H1 (cell line): ENCODE data around the gene GALK1. TPM values are rescaled to one million over a fixed set of nuclear protein-coding genes. Genes with fewer than 3 reads are reported as not detected.

Experiments used
- CTCF ChIA-PET: fragments of 300-600 bp; sonication (Branson Sonifier 250); formaldehyde crosslinking; loops from one replicate; lab custom pipeline; 2021; ENCODE audit not compliant: partially characterized antibody; lab: Charles Lee
- POLR2A ChIA-PET: fragments of 300-600 bp; sonication (Branson Sonifier 250); formaldehyde crosslinking; loops from one replicate; lab custom pipeline; 2021; ENCODE audit warnings: inconsistent platforms; ENCODE audit not compliant: partially characterized antibody; lab: Charles Lee
- DNase-seq, 2 experiments: peaks; one replicate each; pipeline versions ENCODE4 v3.0.0 to v3.0.0-alpha.2; 2010 to 2022; ENCODE audit warnings: low spot score in 2 of 2, low read depth in 1 of 2, mixed read lengths in 1 of 2
- FAIRE-seq: peaks from 2 replicates; lab custom pipeline; 2011; peaks lifted over from hg19 to GRCh38; lab: Jason Lieb, UNC
- H2AFZ ChIP-seq: 2 replicates; pipeline ENCODE4 v1.8.1; 2012; ENCODE audit warnings: low read length, inconsistent platforms
- H2AK5ac ChIP-seq: 2 replicates; pipeline ENCODE4 v1.6.1; 2013; ENCODE audit warnings: low read depth, low read length
- H2BK120ac ChIP-seq: replicated peaks from 2 replicates; pipeline ENCODE3; 2013; ENCODE audit warnings: low read depth, low read length, inconsistent platforms
- H2BK12ac ChIP-seq: 2 replicates; pipeline ENCODE4 v1.6.1; 2013; ENCODE audit warnings: low read depth, low read length
- H2BK15ac ChIP-seq: 2 replicates; pipeline ENCODE4 v1.6.1; 2013; ENCODE audit warnings: low read length
- H2BK20ac ChIP-seq: 2 replicates; pipeline ENCODE4 v1.6.1; 2013; ENCODE audit warnings: low read length
- H2BK5ac ChIP-seq: 2 replicates; pipeline ENCODE4 v1.6.1; 2013; ENCODE audit warnings: low read depth, low read length
- H3K14ac ChIP-seq: 2 replicates; pipeline ENCODE4 v1.6.1; 2013; ENCODE audit warnings: inconsistent platforms; ENCODE audit not compliant: insufficient read length
- H3K18ac ChIP-seq: 2 replicates; pipeline ENCODE4 v1.6.1; 2013; ENCODE audit warnings: low read length; ENCODE audit errors: extremely low read depth
- H3K23ac ChIP-seq: 2 replicates; pipeline ENCODE4 v1.6.1; 2013; ENCODE audit warnings: inconsistent platforms; ENCODE audit not compliant: insufficient read length
- H3K23me2 ChIP-seq: 2 replicates; pipeline ENCODE4 v1.6.1; 2013; ENCODE audit warnings: low read depth, low read length
- H3K27ac ChIP-seq: 2 replicates; pipeline ENCODE4 v1.6.1; 2011; ENCODE audit warnings: low read depth, low read length, inconsistent platforms
- H3K27me3 ChIP-seq, 4 experiments: replicated peaks in 1 of 4; 1 replicate in 1 of 4; 2 replicates in 3 of 4; pipeline versions ENCODE4 v1.6.1 to v1.8.1; 2011 to 2013; ENCODE audit warnings: low read length in 3 of 4, mild to moderate bottlenecking in 3 of 4, inconsistent platforms in 2 of 4, mixed read lengths in 2 of 4, moderate library complexity in 1 of 4; ENCODE audit not compliant: control insufficient read depth in 3 of 4, insufficient read depth in 3 of 4; ENCODE audit errors: extremely low read depth in 1 of 4
- H3K36me3 ChIP-seq, 4 experiments: 2 replicates each; pipeline versions ENCODE4 v1.6.1 to v1.8.1; 2011 to 2013; ENCODE audit warnings: mild to moderate bottlenecking in 4 of 4, low read length in 3 of 4, moderate library complexity in 2 of 4, control low read depth in 1 of 4, inconsistent platforms in 1 of 4; ENCODE audit not compliant: insufficient read depth in 4 of 4, control insufficient read depth in 2 of 4
- H3K4ac ChIP-seq: replicated peaks from 2 replicates; pipeline ENCODE3; 2013; ENCODE audit warnings: low read length, low read depth, mixed read lengths, inconsistent platforms; ENCODE audit not compliant: insufficient read length
- H3K4me1 ChIP-seq, 4 experiments: replicated peaks in 1 of 4; 1 replicate in 1 of 4; 2 replicates in 3 of 4; pipeline versions ENCODE4 v1.6.1 to v1.8.1; 2011 to 2013; ENCODE audit warnings: low read length in 3 of 4, inconsistent platforms in 2 of 4, mixed read lengths in 1 of 4; ENCODE audit not compliant: insufficient read depth in 4 of 4, control insufficient read depth in 3 of 4
- H3K4me2 ChIP-seq, 2 experiments: 2 replicates each; pipeline versions ENCODE4 v1.6.1 to v1.8.1; 2011 to 2013; ENCODE audit warnings: low read depth in 2 of 2, low read length in 2 of 2, control low read depth in 1 of 2, inconsistent platforms in 1 of 2, mild to moderate bottlenecking in 1 of 2; ENCODE audit not compliant: insufficient read depth in 1 of 2
- H3K4me3 ChIP-seq, 4 experiments: fragments of 200-600, 300-600 bp in 1 of 4; sonication (generic), shearing (Covaris generic), sonication (Bioruptor Twin) in 1 of 4; 2 replicates each; pipeline versions ENCODE4 v1.5.1 to v1.8.1; 2011 to 2016; ENCODE audit warnings: low read length in 4 of 4, low read depth in 3 of 4, control low read depth in 2 of 4, inconsistent platforms in 2 of 4, mild to moderate bottlenecking in 2 of 4, mixed read lengths in 1 of 4, moderate library complexity in 1 of 4; ENCODE audit not compliant: insufficient read depth in 2 of 4; ENCODE audit errors: extremely low read depth in 1 of 4
- H3K56ac ChIP-seq: replicated peaks from 2 replicates; pipeline ENCODE3; 2013; ENCODE audit warnings: low read depth, mild to moderate bottlenecking, mixed read lengths, low read length, inconsistent platforms; ENCODE audit not compliant: insufficient read length
- H3K79me1 ChIP-seq: 2 replicates; pipeline ENCODE4 v1.6.1; 2013; ENCODE audit warnings: low read depth, low read length, control low read depth
- H3K79me2 ChIP-seq, 2 experiments: 2 replicates each; pipeline versions ENCODE4 v1.6.1 to v1.8.1; 2012 to 2013; ENCODE audit warnings: low read length in 2 of 2, mild to moderate bottlenecking in 2 of 2, inconsistent platforms in 1 of 2; ENCODE audit not compliant: insufficient read depth in 2 of 2, control insufficient read depth in 1 of 2
- H3K9ac ChIP-seq, 4 experiments: replicated peaks in 1 of 4; 1 replicate in 1 of 4; 2 replicates in 3 of 4; pipeline versions ENCODE4 v1.6.1 to v1.8.1; 2011 to 2013; ENCODE audit warnings: low read depth in 3 of 4, low read length in 3 of 4, control low read depth in 2 of 4, mild to moderate bottlenecking in 2 of 4, moderate library complexity in 2 of 4, inconsistent platforms in 1 of 4; ENCODE audit errors: extremely low read depth in 1 of 4
- H3K9me3 ChIP-seq, 2 experiments: 2 replicates each; pipeline versions ENCODE4 v1.6.1 to v1.8.1; 2012 to 2013; ENCODE audit warnings: mild to moderate bottlenecking in 2 of 2, moderate library complexity in 2 of 2, control low read depth in 1 of 2, inconsistent platforms in 1 of 2, low read depth in 1 of 2, low read length in 1 of 2, mixed read lengths in 1 of 2; ENCODE audit not compliant: insufficient read depth in 2 of 2
- H4K20me1 ChIP-seq, 2 experiments: replicated peaks in 1 of 2; 2 replicates each; pipeline versions ENCODE3 to v1.8.1; 2011 to 2013; ENCODE audit warnings: inconsistent platforms in 2 of 2, low read length in 2 of 2, mild to moderate bottlenecking in 1 of 2; ENCODE audit not compliant: insufficient read depth in 2 of 2, control insufficient read depth in 1 of 2
- H4K5ac ChIP-seq: 2 replicates; pipeline ENCODE4 v1.6.1; 2013; ENCODE audit warnings: low read length, low read depth, mixed read lengths, inconsistent platforms; ENCODE audit not compliant: insufficient read length
- H4K8ac ChIP-seq: 2 replicates; pipeline ENCODE4 v1.8.0; 2013; ENCODE audit warnings: mild to moderate bottlenecking, moderate library complexity, low read length, inconsistent platforms; ENCODE audit not compliant: insufficient read depth; ENCODE audit errors: extremely low read depth
- H4K91ac ChIP-seq: replicated peaks from 2 replicates; pipeline ENCODE3; 2013; ENCODE audit warnings: low read length, mixed read lengths, inconsistent platforms; ENCODE audit not compliant: insufficient read length
- CEBPB ChIP-seq: IDR thresholded peaks from 2 replicates; pipeline ENCODE4 v1.6.1; 2012; ENCODE audit warnings: low read depth, low read length
- CHD1 ChIP-seq: IDR thresholded peaks from 2 replicates; pipeline ENCODE4 v1.6.1; 2012; ENCODE audit warnings: low read depth, low read length, improper control_type of control experiment
- CTBP2 ChIP-seq: IDR thresholded peaks from 2 replicates; pipeline ENCODE4 v1.7.0; 2011; ENCODE audit warnings: borderline replicate concordance, mild to moderate bottlenecking, moderate library complexity, mixed read lengths, low read length; ENCODE audit not compliant: insufficient read depth, insufficient read length
- EP300 ChIP-seq, 2 experiments: IDR thresholded peaks; 1 replicate in 1 of 2; 2 replicates in 1 of 2; pipeline ENCODE4 v1.6.1; 2011 to 2012; ENCODE audit warnings: low read depth in 2 of 2, low read length in 2 of 2, mild to moderate bottlenecking in 2 of 2, borderline replicate concordance in 1 of 2, inconsistent platforms in 1 of 2, moderate library complexity in 1 of 2
- GABPA ChIP-seq: IDR thresholded peaks from 2 replicates; pipeline ENCODE4 v1.6.1; 2011; ENCODE audit warnings: mild to moderate bottlenecking, low read length, moderate library complexity, borderline replicate concordance; ENCODE audit not compliant: insufficient read depth
- NANOG ChIP-seq: IDR thresholded peaks from 2 replicates; pipeline ENCODE4 v1.6.1; 2011; ENCODE audit warnings: low read length, low read depth, mild to moderate bottlenecking, inconsistent platforms; ENCODE audit not compliant: insufficient read depth, poor library complexity, severe bottlenecking
- RXRA ChIP-seq: IDR thresholded peaks from 2 replicates; pipeline ENCODE4 v1.6.1; 2011; ENCODE audit warnings: low read depth, mild to moderate bottlenecking, low read length, moderate library complexity; ENCODE audit not compliant: insufficient read depth
- WGBS, 2 experiments: shearing (Covaris generic) in 1 of 2; methylation state at CpG; one replicate each; pipeline versions ENCODE4 v1.1.6 to v1.1.7; 2013 to 2015; ENCODE audit warnings: low lambda C conversion rate in 2 of 2, mixed read lengths in 2 of 2, inconsistent platforms in 1 of 2, low coverage in 1 of 2, missing lambda C conversion rate in 1 of 2; ENCODE audit not compliant: insufficient replicate concordance in 2 of 2, insufficient coverage in 1 of 2, insufficient read length in 1 of 2; ENCODE audit errors: extremely low coverage in 1 of 2, missing lambda C conversion rate in 1 of 2; 5-methylcytosine and 5-hydroxymethylcytosine counted together
- polyA plus RNA-seq, 7 experiments: library from polyadenylated mRNA; depleted of rRNA in 3 of 7; stranded (reverse) in 5 of 7; unstranded in 2 of 7; fragments of >200 nt in 5 of 7; fragments of 200-250 nt in 2 of 7; gene quantifications; 1 replicate in 5 of 7; 2 replicates in 1 of 7; 4 replicates in 1 of 7; pipeline versions ENCODE4 v1.2.1 to v1.2.3, GENCODE V29; 2011 to 2013; ENCODE audit warnings: missing spikeins in 2 of 7, mixed read lengths in 2 of 7
- total RNA-seq: library from RNA; stranded (reverse); fragmentation: NEBNext Ultra II Directional; extraction: Animal tissue kit (Norgen Biotek cat#: 25700); gene quantifications from 2 replicates; pipeline ENCODE4 v1.2.1, GENCODE V29; 2021

The GALK1 gene
- total and polyA plus RNA-seq, 2 of the 8 experiments (the other 6 are each of a cell fraction or from before 2014, with no cell fraction given), result 34.1 to 47.9 TPM

DNA sequence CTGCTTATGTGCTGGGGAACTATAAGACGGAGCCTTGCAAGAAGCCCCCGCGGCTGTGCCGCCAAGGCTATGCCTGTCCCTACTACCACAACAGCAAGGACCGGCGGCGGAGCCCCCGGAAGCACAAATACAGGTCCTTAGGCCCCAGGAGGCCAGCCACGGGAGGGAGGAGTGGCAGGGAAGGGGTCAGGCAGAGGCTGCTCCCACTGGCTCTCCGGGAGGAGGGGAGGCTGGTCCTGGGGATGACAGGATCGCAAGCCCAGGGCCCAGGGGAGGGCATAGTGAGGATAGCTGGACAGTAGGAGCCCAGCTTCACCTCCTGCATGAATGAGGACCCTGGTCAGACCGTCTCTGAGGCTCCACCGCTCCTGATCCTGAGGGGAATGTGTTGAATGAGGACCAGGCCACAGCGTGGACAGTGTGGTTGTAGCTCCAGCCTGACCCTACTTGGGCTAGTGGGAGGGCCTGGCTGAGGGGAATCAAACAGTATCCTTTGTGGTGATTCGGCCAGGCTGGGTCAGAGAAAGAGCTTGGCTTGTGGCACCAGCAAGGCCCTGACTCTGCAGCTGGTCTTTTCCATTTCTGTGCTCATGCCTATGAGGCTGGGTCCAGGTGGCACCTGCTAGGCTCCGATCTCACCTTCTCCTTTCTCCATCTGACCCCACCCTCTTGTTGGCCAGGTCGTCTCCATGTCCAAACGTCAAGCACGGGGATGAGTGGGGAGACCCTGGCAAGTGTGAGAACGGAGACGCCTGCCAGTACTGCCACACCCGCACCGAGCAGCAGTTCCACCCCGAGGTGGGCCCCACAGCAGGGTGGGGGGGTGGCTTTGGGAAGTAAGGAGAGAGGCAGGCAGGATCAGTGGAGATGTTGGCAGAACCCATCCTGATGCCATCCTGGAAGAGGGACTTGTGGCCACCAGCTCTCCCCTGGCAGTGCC is 48.4 kb upstream of the GALK1 start:
- no peak overlapping the region for H3K56ac ChIP-seq
- no peak overlapping the region for H2BK5ac ChIP-seq
- H3K4me1 ChIP-seq, result no peaks in the 10 kb centered on the region
- H3K23me2 ChIP-seq, result no peaks in the 10 kb centered on the region
- H3K36me3 ChIP-seq, result peaks cover 17 to 56% (median 52%) of the 10 kb centered on the region in 4 experiments; a peak in 7 of 8 replicates
- no peak for FAIRE-seq
- H3K27ac ChIP-seq, result no peak overlapping the region
- DNase-seq, result no peak
- no peak overlapping the region; the same call in 1 of the 2 replicates for H4K8ac ChIP-seq
- POLR2A ChIA-PET, result interaction anchor here (0.6 to 3.1 kb wide), 8 partner anchors 10 to 860 kb away, joined by 3 to 17 read pairs (median 4); partner anchors contain the start of gene UNK
- H2BK120ac ChIP-seq, result no peak overlapping the region
- no peak overlapping the region for H3K4me2 ChIP-seq
- no peaks in the 10 kb centered on the region; the same call in 1 of the 2 replicates for H3K79me1 ChIP-seq
- no peak overlapping the region for H3K4ac ChIP-seq
- no peak overlapping the region for H3K4me3 ChIP-seq
- H3K9me3 ChIP-seq, result no peaks in the 10 kb centered on the region
- no peak overlapping the region for H3K14ac ChIP-seq
- CTCF ChIA-PET, result interaction anchor here (0.9 to 9.6 kb wide), 2 partner anchors 14 to 64 kb away, joined by 4 to 104 read pairs; no protein-coding TSS in a partner anchor
- no peak overlapping the region for H3K23ac ChIP-seq
- H2AFZ ChIP-seq, result no peak overlapping the region
- H2BK15ac ChIP-seq, result no peak overlapping the region
- no peak overlapping the region for H3K9ac ChIP-seq
- H2BK12ac ChIP-seq, result no peak overlapping the region
- H2AK5ac ChIP-seq, result no peak overlapping the region
- H4K20me1 ChIP-seq, result peaks cover 0 to 9% of the 10 kb centered on the region in 2 experiments
- H3K79me2 ChIP-seq, result no peaks in the 10 kb centered on the region
- no peak overlapping the region for H4K91ac ChIP-seq
- no peaks in the 10 kb centered on the region for H3K27me3 ChIP-seq
- H3K18ac ChIP-seq, result no peak overlapping the region
- 95% methylated on average over 24 of the region's 24 CpGs; no CpG with 5 or more reads in 1 of the 2 experiments for whole genome bisulfite sequencing, 2 experiments
- H2BK20ac ChIP-seq, result no peak overlapping the region
- no peak for TF ChIP-seq NANOG
- TF ChIP-seq CHD1, result no peak
- TF ChIP-seq CTBP2, result no peak
- TF ChIP-seq EP300 (IDR thresholded peaks at IDR 0.05; ENCODE audit: borderline replicate concordance in 1 of 2, low read depth in 2 of 2, low read length in 2 of 2), result no peak
- TF ChIP-seq CEBPB, result no peak
- no peak for TF ChIP-seq RXRA
- TF ChIP-seq GABPA, result no peak
- no peak overlapping the region for H4K5ac ChIP-seq
